ENCODE measurements around the gene MSN. TPM values are rescaled to one million over a fixed set of nuclear protein-coding genes. Genes with fewer than 3 reads are reported as not detected.

The MSN gene
- total RNA-seq, 4 donors from 2014 or later = 166 to 412 (median 274) TPM

GRCh38 chrX:65657659-65658058, 9.8 kb upstream of the MSN start:
- TF ChIP-seq CTCF (IDR thresholded peaks at IDR 0.05) = no peak
- no peak for DNase-seq (ENCODE audit: low spot score)

GRCh38 chrX:65658229-65658628, 9.2 kb upstream of the MSN start:
- DNase-seq (ENCODE audit: low spot score) = no peak
- ATAC-seq (ENCODE audit: low FRiP score) = no peak

More at GRCh38 chrX:65657659-65658058, 9.8 kb upstream of the MSN start:
- no peak for ATAC-seq (ENCODE audit: low FRiP score)

GRCh38 chrX:65667157-65667502, 324 bp upstream of the MSN start:
- no peak for DNase-seq (ENCODE audit: low spot score)

More at GRCh38 chrX:65658229-65658628, 9.2 kb upstream of the MSN start:
- TF ChIP-seq CTCF (IDR thresholded peaks at IDR 0.05) = no peak

GRCh38 chrX:65668377-65669310, 1.2 kb downstream of the MSN start:
- peak; percentile 35 for ATAC-seq (ENCODE audit: low FRiP score)
- no peak for TF ChIP-seq CTCF (IDR thresholded peaks at IDR 0.05)
- no peak for DNase-seq (ENCODE audit: low spot score)

More at GRCh38 chrX:65667157-65667502, 324 bp upstream of the MSN start:
- ATAC-seq (ENCODE audit: low FRiP score) = no peak
- TF ChIP-seq CTCF (IDR thresholded peaks at IDR 0.05) = no peak

GRCh38 chrX:65671286-65671685, 3.8 kb downstream of the MSN start:
- DNase-seq (ENCODE audit: low spot score) (no peak), ATAC-seq (ENCODE audit: low FRiP score) (no peak)
- no peak for TF ChIP-seq CTCF (IDR thresholded peaks at IDR 0.05)

GRCh38 chrX:65671966-65672365, 4.5 kb downstream of the MSN start:
- ATAC-seq (ENCODE audit: low FRiP score) (no peak), DNase-seq (ENCODE audit: low spot score) (no peak)
- no peak for TF ChIP-seq CTCF (IDR thresholded peaks at IDR 0.05)

GRCh38 chrX:65673857-65674203, 6.4 kb downstream of the MSN start:
- no peak for TF ChIP-seq CTCF (IDR thresholded peaks at IDR 0.05)
- no peak for DNase-seq (ENCODE audit: low spot score)
- ATAC-seq (ENCODE audit: low FRiP score) = no peak

Measured in omental fat pad (tissue), 4 donors.